Stimulated activated naive CD4-positive, alpha-beta T cell treated with Interleukin-2 at 50 U/mL for 16 hours (primary cell): Measurements from ENCODE around the gene CLCN3.
"Not testable (repeated sequence)": the region's sequence is repeated elsewhere in the genome, so short reads cannot be mapped to it uniquely, and the experiment has no call there.

Experiments used
- DNase-seq: peaks from one replicate; lab custom pipeline; 2025; lab: John Stamatoyannopoulos, UW

The CLCN3 gene

DNA sequence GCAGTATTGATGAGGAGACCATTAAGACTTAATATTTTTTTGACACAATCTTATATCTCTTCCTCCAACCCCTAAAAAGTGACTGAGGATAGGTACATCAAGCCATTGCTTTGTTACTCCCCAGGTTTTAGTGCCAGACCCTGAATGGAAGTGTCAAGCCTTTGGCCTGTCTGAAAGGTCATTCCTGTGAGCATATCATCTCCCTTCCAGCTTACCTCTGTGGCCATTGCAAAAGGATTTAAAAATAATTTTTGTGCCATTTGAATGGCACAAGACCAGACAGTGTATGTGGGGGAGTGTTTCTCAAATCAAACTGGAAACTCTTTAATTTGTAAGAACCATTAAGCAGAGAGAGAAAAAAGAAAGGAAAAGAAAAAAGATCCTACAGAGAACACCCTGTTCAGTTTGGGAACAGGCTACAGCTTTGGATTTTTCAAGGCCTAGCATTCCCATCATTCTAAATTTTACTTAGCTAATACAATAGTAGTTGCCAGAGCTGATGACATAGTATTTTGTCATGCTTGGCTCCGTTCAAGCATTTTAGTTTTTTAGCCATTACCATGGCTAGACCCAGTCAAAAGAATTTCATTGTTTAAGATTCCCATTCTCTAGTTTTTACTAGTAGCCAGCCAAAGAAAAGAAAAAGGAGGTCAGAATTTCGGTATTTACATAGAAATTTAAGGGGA, 87.7 kb downstream of the CLCN3 start:
- no peak for DNase-seq

DNA sequence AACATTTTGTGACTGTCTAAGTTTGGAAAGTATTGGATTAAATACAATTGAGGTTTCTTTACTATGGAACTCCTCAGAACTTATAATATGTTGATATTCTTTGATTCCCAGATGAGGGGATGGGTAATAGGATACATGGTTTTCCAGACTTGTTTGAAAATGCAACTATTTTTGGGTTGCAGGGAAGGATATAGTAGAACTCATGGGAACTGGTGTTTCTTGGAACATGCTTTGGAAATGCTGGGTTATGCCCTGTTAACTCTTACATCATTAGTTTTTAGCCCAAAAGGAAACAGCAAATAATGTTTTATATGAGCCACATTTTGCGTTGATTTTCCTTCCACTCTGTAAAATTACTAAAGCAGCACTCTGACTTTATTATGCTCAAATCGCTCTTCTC, 95.4 kb downstream of the CLCN3 start:
- no peak for DNase-seq

DNA sequence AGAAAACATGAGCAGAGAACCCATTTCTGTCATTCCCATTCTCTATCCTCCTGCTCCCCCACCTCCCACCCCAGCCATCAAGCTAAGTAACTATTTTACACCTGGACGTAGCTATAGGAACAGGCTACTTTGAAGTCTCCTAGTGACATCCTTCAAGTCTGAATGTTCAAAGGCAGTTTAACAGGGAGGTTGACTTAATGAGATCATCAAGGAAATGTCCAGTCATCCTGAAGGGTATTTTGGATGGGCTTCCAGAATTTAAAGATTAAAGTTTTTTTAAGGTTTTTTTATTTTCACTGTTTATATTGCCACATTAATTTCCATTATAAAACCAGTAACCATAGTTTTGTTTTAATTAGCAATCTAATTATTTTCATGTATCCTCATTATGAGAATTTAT, 96.3 kb downstream of the CLCN3 start:
- DNase-seq, result no peak

DNA sequence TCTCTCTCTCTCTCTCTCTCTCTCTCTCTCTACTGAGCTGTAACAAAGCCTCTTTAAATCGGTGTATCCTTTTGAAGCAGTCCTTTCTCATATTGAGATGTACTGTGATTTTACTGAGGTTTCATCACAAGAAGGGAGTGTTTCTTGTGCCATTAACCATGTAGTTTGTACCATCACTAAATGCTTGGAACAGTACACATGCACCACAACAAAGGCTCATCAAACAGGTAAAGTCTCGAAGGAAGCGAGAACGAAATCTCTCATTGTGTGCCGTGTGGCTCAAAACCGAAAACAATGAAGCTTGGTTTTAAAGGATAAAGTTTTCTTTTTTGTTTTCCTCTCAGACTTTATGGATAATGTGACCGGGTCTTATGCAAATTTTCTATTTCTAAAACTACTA, 100.2 kb downstream of the CLCN3 start:
- DNase-seq, result no peak

DNA sequence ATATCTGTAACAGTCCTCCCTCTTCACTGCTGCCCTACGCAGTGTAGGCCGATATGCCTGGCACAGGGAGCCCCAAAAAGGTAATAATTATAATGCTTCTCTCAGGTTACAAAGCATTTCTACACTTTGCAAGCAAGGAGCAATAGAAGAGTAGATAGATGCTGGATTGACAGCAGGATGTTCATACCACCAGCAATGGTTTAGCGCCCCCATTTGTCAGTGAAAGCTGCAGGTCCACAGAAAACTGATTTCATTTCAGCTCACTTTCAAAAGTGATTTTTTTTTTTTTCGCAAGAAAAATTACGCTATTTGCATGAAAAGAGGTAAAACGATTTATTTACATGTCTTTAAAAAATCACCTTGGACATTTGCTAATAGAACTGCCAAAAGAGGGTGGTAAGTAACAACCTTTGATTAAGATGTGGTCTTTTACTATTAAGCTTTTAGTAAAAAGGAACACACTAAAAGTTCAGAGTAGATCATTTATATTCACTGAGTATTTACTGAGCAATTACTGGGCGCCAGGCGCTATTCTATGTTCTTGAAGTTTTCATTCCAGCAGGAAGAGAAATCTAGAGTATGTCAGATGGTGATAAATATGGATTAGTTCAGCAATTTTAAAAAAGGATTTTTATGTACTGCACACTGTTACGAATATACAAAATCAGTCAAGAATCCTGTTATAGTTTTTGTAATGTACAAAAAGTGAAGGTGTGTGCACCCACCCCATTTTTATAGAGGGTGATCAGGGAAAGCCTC, 103.0 kb downstream of the CLCN3 start:
- DNase-seq, result no peak

DNA sequence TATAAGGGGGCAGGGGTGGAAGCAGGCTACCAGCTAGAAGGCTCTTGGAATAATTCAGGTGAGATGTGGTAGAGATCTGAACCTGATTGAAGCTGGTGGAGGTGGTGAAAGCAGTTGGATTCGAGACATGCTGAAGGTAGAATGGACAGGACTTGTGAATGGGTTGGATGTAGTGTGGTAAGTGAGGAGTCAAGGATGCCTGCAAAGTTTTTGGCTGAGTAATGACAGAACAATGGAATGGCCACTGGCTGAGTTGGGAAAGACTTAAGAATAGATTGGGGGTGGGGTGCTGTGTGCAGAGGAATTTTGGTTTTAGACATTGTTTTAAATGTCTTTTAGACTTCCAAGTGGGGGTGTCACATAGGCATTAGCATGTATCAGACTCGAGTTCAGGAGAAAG, 103.9 kb downstream of the CLCN3 start:
- DNase-seq, result no peak

DNA sequence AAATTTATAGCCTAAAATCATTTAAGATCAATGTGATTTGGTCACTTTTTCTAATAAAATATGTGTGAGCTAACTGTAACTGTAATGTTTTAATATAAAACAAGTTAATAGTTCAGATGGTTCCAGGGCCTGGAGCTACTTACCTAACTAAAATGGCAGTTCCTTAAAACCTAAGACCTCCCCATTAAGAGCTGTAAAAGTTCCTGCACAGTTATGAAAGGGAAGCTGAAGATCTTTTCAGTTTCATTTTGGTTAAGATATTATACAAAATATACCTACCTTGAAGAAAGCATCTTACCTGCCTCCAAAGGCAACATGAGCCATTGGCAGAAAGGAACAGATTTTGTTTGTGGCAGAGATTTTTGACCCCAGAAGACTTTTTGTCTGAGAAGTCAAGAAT, 107.2 kb downstream of the CLCN3 start:
- no peak for DNase-seq

DNA sequence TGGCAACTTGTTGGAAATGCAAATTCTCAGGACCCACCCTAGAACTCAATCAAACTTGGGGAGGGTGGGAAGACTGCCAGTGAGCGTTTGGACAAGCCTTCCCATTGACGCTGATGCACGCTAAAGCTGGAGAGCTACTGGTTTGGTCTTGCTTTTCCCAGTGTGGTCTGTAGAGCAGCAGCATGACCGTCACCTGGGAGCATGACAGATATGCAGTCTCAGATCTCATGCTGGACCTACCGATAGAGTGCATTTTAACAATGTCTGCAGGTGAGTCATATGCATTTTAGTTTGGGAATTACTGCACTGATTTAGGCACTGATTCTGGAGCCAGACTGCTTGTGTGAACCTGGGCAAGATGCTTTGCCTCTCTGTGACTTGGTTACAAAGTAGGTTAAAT, 110.2 kb downstream of the CLCN3 start:
- DNase-seq, result no peak

DNA sequence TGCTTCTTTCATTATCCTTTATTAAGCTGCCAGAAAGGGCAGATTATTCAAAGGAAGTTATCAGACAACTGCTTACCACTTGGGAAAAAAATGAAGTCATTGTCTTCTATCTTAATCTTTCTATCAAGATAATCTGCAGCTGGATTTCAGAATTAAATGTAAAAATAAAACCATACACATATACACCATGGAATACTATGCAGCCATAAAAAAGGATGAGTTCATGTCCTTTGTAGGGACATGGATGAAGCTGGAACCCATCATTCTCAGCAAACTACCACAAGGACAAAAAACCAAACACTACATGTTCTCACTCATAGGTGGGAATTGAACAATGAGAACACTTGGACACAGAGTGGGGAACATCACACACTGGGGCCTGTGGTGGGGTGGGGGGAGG, 118.2 kb downstream of the CLCN3 start:
- DNase-seq, result not testable (repeated sequence)

DNA sequence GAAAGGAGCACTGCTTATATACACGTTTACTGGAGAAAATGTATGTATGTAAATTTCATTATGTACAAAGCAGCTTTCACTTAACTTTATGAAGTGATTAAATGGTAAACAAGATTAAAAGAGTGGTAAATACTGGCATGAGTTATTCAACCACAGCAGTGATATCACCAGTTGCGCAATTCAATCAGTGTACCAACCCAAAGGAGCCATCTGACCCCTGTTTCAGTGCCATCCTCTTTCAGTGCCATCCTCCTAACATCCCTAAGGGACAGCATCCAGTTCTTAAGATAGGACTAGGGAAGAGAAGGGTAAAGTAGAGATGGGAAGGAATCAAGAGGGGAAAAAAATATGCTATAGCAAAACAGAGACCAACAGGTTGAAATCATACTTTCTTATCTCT, 121.2 kb downstream of the CLCN3 start:
- DNase-seq, result no peak

DNA sequence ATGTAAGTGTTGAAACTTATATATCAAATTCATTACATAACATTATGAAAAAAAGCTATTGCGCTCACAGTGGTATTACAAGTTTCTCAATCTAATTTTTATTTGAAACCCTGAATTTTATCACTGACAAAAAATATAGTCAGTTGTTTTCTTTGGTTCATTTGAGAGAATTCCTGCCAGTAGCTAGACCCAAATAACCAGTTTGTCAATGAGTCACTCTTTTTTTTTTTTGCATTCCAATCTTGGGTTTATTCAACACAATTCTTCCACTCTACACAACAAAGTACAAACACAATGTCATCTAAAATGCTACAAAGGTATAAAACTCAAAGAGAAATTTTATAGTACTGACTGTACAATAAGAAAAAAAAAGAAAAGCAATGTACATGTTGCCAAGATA, 124.2 kb downstream of the CLCN3 start:
- no peak for DNase-seq

DNA sequence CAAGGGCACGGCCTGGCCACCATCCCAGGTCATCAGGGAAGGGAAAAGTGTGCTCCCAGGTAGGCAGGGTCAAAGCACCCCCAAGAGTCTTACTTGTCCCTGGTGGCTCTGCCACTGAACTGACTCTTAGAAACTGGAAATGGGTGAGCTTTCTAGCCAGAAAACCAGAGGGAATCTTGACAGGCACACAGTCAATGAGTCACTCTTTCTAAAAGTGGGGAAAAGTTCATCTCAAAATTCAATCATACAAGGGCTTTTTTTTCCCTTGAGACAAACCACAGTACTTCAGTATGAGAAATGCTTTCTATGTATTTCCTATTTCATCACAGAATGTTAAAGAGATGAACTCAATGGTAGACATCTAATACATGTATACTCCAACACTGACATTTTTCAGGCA, 124.9 kb downstream of the CLCN3 start:
- DNase-seq, result no peak

DNA sequence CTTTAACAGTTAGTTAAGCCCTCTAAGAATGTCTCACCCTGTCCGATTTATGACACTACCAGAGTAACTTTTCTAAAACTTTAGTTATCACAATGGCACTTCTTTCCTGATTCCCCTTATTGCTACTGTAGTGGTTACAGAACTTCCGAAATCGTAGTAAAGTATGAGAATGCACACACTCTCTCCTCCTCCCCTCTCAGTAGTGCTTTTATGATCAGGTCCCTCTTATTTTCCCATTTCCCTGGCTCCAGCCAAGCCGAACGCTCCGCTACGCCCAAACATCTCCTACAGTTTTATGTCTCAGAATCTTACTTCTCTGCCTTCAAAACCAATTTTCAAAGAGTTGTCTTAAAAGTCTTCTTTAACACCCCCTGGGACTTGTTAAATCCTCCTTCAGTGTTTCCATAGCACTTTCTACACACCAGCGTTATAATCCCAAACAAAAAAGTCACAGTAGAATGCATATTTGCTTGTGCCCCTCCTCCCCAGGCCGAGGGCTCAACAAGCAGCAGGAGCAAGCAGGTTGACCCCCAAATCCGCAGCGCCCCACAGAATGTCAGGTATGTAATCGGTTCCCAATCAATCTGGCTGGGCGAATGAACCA, 136.7 kb downstream of the CLCN3 start:
- DNase-seq, result peak; percentile 11

DNA sequence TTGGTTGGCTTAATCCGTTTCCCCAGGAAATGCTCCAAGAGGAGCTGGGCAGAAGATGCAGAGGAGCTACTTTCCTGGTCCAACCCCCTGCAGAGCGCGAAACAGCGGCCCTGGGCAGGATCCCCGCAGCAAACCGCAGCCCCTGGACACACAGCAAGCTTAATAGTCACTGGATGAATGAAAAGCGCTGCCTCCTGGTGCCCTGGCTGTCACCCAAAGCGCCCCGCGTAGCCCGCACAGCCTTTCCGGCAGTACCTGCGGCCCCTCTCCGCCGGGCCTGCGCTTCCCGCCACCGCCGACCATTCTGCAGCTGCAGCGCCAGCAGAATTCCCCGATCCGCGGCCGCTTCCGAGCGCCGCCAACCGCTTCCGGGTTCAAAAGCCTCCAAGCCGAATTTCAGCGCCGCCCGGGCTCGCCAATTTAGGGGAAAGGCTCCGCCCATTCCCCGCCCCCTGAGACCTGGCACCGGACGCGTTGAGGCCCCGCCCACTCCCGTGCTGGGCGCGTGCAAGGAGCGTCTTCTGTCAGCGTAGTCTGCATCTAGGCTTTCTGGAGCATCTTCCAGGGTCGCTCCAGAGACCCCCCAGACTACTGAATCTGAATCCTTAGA, 137.3 kb downstream of the CLCN3 start, which contains the start of gene HPF1:
HPF1 (minus strand) TSS at position 370 of the 610 bp plus-strand sequence; CDS start at position 303, 67 bp downstream.
- DNase-seq, result peak; percentile 92

DNA sequence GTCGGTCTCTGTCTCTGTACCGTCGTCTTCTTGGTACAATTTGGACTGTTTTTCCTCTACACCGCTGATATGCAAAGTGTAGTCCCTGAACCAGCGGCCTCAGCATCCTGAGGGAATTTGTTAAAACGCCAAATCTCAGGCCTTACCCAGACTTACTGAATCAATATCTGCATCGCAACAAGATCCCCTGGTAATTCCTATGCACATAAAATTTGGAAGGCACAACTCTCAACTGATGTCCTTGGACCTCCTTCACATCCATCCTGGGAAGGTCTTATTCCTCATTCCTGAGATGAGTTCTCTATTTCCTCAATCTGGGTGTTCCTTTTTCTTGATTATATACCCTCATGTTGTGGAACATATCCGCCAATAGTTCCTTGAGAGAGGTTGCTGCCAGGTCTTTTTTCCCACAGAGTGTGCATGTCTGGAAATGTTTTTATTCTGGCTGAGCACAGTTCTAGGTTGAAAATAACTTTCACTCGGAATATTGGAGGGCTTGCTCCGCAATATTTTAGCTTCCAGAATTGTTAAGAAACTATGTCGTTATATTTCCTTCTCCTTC, 138.1 kb downstream of the CLCN3 start:
- no peak for DNase-seq

DNA sequence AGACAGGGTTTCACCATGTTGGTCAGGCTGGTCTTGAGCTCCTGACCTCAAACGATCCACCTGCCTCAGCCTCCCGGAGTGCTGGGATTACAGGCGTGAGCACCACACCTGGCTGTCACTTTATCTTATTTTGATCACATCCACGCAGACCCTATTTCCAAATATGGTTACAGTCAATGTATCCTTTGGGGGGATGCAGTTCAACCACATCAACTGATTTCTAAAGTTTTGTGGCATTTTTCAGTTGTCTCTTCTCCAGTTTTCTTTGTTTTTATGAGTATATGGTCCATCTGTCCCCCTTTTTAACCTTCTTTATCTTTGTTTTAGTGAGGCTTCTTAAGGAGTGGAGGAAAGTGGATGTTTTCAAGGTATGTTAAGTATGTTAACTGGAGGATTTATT, 141.5 kb downstream of the CLCN3 start:
- no peak for DNase-seq

DNA sequence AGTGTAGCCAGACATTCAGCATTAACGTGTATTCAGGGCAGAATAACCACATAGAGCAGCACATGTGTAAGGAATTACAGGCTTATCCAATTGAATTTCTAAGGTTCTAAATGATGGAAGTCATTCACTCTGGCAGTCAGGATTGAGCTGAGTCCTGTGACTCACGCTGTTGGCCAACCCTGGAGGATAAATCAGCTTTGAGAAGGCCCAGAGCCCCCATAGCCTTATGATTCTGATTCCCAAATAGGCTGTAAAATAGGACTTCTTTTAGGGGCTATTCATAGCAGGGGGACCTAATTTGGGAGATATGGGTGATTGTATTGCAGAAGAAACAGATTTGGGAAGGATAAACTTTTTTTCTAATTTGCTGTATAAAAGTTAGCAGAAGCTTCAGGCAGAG, 145.5 kb downstream of the CLCN3 start:
- no peak for DNase-seq

DNA sequence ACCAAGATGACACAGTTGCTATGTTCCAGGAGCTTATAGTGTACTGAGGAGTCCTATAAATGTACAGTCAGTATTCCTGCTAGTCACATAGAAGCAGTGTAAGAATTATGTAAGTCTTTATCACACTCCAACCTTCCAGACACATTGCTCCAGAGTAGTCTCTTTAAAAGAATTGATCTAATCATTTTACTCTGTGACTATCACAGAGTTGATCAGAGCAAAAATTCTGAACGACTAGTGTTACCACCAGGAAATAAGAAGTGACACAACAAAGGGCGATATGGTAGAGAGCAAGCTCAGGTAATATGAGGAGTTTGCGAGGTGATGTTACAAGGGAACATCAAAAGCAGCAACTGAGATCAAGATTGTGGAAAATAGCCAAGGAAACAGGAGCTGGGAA, 146.4 kb downstream of the CLCN3 start:
- DNase-seq, result no peak

DNA sequence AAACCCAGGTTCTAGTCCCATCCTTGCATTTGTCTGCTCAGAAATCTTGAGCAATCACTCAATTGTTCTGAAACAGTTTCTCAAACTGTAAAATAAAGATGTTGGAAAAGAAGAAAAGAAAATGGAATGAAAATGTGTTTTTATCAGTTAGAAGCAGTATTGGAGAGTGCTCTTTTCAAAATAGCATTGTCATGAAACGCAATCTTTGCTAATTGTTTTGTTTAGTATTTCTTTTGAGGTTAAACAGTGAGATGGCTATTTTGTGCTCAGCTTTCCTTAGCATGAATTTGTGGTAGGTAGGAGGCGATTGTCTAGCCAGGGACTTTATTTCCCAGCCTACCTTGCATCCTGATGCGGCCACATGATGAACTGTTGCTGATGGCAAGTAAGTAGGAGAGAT, 148.0 kb downstream of the CLCN3 start:
- no peak for DNase-seq

DNA sequence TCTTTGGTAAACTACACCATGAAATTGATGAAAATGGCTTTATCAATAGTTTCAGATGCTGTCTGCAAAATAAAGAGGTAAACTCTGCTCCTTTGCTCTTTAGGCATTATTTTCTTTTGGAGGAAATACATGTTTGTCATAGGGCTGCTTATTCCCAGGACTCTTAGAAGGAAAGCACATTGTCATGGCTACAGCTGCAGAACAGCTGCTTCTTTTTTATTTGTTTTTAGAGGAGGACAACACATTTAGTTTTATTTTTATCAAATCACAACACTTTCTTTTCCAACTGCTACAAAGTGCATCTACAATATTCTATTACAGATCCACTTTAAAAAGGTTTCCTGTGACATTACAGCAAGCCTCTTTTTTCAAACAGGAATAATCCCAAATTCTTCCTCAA, 150.0 kb downstream of the CLCN3 start:
- DNase-seq, result no peak

DNA sequence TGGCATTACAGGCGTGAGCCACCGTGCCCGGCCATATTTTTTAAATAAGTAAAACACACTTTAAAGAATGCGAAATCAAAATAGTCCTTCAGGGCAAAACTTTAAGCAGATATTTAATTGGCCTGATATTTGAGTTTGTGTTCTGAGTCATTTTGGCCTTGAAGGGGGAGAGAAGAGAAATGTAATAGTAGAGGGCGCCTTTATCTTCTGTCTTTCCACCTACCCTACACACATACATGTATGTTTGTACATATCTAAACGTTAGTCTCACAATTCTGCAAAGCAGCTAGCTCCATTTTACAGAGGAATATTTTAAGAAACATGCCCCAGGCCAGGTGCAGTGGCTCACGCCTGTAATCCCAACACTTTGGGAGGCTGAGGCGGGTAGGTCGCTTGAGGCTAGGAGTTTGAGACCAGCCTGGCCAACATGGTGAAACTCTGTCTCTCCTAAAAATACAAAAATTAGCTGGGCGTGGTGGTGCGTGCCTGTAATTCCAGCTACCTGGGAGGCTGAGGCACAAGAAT, 151.2 kb downstream of the CLCN3 start:
- DNase-seq, result not testable (repeated sequence)
